HG02610 (cell line): ENCODE results near the gene RAE1.
A peak's percentile ranks its signal among the peaks of the same experiment; 100 is the strongest.

Experiments used
- ATAC-seq: cut with Tn5 transposase; IDR thresholded peaks from one replicate; pipeline ENCODE4 v1.9.1; 2021; ENCODE audit warnings: mild to moderate bottlenecking, moderate library complexity; ENCODE audit not compliant: unreplicated experiment

Gene RAE1

DNA sequence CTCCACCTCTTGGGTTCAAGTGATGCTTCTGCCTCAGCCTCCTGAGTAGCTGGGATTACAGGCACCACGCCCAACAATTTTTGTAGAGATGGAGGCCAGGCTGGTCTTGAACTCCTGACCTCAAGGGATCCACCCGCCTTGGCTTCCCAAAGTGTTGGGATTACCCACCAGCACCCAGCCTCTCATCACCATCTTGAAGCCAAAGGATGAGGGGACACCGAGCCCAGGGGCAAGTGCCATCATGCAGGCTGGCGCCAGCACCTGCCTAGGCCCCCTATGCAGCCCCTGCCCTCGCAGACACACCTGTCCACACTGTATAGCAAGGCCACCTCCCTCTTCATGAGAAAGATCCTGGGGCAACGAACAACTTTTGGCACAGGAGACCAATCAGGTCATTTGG is 34.9 kb downstream of the RAE1 start:
- no peak for ATAC-seq

DNA sequence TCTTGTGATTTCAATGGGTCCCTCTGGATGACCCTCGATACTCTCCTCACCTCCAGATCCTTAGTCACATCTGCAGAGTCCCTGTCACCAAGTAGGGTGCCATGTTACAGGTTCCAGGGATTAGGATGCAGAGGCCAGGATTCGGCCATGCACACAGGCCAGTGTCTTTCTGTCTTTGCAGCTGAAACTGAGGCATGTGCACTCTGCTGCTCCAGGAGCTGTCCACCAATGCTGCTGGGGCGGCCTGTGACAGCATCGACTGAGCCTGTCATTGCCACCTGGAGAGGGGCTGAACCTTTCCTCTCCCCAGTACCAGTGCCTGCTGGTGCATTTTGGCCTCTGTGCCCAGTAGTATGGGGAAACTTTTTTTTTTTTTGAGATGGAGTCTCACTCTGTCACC is 35.7 kb downstream of the RAE1 start:
- ATAC-seq, result no peak

DNA sequence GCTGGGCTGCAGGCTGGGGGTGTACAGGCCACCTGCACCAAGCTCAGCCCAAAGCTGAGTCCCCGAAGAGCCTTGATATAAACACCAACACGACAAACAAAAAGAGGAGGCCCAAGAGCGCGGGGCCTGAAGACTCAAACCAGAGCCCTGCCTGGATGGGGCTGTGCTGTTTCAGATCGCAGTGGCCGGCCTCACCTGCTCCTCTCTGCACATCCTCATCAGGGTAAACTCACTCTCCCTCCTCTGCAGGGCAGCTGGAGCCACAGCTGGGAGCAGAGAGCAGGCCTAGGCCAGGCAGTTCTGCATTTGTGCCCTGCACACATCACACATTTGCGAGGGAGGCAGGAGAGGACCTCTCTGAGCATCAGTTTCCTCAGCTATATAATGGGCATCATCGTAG is 36.4 kb downstream of the RAE1 start:
- ATAC-seq, result no peak

DNA sequence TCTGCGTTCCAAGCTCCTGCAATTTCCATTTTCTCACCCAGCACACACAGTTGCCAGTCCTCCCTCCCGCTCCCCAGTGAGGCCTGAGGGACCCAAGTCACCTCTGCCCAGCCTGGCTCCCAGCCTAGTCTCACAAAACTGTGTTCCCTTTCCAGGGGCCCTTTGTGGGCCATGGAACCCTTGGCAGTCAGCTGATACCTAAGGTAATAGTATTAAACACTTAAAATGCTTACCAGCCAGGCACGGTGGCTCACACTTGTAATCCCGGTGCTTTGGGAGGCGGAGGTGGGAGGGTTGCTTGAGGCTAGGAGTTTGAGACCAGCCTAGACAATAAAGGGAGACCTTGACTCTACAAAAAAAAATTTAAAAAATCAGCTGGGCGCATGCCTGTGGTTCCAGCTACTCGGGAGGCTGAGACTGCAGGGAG is 36.9 kb downstream of the RAE1 start:
- ATAC-seq, result no peak

DNA sequence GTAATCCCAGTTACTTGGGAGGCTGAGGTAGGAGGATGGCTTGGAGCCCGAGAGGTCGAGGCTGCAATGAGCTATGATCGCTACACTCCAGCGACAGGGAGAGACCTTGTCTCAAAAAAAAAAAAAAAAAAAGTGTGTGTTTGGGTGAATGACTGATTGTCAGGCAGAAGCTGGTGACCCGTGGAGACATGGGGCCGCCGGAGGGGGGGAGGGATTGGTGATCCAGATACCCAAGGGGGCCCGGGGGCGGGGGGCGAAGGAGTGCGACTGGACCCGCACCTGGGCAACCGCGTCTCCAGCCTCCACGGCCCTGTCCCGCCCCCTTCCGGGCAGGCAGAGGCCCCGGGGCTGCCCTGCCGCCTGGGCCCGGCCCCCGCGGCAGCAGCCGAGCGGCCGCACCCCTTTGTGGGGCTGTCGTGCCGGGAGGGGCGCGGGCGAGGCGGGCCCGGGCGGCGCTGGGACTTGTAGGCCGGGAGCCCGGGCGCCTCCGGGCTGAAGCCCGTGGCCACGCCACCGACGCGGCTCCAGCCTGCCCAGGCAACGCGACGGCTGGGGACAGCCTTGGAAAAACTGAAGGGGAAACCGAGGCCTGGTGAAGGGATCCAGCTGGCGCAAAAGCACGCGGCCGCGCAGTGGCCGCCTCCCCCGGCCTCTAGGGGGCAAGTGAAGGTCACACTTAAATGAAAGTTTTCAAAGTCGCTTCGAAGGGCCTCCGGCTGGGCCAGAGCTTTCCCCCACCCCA is 38.1 kb downstream of the RAE1 start:
- ATAC-seq, result no peak

DNA sequence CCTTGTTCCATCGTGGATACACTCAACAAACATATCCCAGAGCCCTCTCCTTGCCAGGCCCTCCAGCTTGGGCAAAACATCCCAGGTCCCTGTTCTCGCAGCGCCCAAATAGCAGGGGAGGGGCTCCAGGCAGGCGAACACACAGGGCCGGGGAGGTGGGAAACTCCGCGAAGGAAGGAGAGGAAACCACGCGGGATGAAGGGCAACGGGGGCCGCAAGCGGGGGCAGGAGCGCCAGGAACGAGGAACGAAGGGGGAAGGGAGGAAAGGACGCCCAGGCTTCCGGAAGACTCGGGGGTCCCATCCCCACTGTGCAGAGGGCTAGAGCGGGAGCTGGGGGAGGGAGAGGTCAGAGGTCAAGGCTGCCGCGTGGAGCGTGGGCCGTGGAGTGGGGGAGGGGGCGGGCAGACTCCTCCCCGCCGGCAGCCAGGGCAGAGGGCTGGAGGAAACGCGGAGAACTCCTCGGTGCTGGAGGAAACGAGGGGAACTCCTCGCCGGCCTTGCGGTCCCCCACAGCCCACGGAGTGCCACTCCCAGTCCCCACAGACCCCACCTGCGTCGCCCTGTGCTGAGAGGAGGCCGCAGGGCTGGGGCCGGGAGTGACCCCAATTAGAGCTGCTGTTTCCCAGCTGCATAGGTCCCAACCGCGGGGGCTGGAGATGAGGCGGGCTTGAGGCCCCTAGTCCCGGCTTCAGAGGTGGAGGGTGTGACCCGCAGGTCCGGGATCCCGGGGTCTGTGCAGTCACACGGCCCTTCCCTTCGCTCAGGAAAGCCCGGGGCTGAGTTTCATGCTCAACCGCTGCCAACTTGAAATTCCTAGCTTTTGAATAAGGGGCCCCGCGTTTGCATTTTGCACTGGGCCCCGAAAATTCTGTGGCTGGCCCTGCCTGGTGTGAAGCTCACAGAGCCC is 38.9 kb downstream of the RAE1 start:
- ATAC-seq, result no peak

DNA sequence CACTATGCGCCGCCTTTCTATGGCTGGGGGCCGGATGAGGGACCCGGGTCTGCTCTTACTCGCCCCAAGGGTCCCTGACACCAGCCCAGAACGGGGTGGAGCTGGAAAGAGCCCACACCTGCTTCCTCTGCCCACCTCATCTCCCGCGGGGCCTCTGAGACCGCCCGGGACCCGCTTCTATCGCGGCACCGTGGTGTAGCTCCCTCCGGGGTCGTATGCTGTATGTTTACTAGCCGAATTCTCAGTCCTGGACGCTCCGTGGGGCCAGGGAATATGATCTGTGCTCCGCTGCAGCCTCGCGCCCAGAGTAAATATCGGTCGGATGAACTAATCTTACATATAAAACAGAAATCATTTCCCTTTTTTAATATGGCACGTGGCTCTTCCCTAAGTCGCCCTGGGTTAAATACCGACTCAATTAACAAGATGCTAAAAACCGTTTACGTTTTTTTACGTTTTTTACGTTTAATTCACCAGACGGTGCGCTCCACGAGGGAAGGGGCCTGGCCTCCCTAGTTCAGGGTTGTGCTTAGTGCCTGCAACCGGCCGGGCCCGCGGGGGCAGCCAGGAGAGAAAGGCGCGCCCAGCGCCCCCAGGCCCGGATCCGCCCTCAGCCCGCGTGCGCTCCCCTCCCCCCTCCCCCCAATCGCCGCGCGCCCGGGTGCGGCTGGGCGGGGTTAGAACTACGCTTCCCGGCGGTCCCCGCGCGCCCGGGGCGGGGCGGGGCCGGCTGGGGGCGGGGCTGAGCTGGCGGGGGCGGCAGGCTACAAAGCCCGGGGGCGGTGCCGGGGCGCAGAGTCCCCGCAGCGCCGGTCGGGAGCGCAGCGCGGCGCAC is 39.8 kb downstream of the RAE1 start, which contains the start of gene RBM38:
RBM38 (plus strand) TSS at position 793 of the 835 bp plus-strand sequence. CDS start 186 bp downstream, outside the sequence.
- ATAC-seq, result peak; percentile 48

DNA sequence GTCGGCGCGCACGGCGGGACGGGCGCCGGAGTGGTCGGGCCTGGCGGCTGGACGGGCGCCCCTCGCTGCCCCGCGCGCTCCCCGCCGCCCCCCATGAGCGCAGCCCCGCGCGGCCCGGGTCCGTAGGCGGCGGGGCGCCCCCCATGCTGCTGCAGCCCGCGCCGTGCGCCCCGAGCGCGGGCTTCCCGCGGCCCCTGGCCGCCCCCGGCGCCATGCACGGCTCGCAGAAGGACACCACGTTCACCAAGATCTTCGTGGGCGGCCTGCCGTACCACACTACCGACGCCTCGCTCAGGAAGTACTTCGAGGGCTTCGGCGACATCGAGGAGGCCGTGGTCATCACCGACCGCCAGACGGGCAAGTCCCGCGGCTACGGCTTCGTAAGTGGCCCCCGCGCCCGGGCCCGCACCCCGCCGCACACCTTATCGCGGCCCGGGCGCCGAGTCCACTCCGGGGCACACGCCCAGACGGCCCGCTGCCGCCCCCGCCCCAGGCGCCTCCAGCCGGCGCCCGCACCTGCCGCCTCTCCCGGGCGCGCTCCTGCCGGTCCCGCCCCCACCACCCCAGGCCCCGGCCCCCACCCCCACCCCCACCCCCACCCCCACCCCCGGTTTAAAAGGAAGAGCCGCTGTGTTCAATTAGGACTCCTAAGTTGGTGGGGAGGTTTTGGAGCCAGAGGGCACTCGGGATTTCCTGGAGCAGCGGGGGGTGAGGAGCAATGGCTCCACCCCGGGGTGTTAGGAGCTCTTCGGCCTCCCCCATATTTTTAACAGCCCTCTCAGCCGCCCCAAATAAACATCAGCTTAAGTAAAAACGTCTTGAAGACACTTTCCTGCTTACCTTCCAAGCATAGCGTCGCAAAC is 40.6 kb downstream of the RAE1 start:
- peak; percentile 2 for ATAC-seq

DNA sequence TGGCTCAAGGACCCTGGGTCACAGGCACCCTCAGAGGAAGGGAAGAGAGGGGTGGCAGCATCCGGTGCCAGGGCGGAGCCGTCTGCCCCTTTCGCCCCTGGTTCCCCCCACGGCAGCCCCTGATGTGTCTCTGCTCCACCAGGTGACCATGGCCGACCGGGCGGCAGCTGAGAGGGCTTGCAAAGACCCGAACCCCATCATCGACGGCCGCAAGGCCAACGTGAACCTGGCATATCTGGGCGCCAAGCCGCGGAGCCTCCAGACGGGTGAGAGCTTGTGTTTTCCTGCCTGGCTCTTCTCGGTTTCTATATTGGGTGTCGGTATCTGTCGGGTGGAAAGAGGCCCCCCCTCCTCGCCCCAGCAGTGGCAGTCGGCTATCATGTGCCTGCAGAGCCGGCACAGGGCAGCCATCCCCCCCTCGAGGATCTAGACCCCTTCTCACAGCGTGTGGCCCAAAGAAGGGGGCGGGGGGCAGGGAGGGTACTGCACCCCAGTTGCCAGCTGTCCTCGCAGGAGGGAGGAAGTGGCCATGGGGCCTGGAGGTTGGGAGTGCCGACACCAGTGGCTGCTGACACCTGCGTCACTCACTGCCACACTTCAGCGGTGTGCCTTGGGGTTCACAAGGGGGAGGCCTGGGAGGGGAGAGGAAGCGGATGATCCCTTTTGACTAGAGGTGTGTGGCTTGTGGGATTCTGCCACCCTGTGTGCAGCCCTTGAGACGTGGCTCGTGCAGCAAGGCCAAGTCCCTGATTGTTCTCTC is 41.6 kb downstream of the RAE1 start:
- no peak for ATAC-seq

DNA sequence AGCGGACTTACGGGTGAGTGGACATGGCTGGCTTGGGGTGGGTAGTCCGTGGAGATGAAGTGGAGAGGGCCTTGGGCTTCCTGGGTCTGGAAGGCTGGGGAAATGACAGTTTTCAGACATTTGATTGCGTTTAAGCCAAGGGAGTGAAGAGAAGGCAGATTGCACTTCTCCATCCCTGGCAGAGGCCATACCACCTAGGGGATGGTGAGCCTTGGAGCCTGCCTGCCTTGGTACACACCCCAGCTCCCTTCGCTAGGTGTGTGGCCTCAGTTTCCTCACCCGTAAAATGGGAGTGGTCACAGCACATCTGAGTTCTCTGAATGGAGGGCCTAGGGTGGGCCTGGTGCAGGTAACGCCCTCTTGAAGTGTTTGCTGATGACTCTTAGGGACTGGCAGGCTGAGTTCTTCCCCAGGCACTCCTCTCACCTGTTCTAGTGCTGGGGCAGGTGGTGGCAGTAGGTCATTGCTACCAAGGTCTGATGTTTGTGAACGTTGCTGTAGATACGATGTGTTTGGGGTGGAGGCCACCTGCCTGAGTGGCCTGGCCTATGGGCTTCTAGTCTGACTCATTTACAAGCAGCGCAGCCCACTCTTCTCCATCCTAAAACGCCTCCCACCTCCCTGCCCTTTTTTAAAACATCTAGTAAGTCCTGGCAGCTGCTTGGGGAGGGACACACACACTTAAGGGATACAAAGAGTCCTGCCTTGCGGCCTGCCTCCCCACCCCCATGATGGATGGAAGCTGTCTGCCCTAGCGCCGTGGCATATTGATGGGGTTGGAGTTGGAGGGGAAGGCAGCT is 42.5 kb downstream of the RAE1 start:
- ATAC-seq, result no peak

DNA sequence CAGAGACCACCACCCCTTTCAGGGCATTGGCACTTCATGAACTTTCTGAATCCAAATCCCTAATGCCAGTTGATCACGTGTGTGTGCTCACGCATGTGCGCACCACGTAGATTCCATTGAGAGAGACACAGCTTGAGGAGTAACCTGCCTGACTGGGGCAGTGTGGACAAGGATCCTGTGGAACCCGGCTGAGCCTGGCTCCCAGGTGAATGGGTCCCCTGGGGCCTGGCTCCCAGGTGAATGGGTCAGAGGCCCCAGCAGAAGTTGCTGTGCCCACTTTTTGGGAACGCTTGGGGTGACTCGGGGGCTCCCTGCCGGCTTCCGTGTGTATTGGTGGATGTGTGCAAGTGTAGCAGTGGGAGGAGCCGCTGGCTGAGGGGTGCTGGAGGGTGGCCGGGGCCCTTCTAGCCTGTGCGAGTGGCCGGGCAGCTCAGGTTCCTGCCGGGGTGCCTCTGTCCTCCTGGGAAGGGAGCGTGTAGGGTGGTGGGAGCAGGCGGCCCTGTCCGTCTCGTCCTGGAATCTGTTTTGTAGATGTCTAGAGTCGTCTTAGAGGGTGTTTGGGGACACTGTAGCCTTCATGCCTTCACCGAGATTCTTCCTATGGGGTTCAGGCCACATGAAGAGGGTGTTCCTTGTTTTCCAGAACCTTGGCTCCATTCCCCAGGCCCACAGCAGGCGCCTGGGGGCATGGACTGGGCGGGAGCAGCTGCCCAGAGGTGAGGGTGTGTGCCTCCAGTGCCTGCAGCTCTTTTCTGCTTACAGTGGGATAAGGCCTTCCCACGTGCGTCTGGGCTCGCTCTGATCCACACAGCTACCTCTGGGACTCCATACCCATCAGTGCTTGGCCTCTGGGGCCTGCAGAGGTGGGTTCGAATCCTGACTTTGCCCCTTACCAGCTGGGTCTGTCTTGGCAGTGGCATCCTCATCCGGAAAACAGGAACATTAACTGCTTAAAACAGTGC is 43.3 kb downstream of the RAE1 start:
- no peak for ATAC-seq

DNA sequence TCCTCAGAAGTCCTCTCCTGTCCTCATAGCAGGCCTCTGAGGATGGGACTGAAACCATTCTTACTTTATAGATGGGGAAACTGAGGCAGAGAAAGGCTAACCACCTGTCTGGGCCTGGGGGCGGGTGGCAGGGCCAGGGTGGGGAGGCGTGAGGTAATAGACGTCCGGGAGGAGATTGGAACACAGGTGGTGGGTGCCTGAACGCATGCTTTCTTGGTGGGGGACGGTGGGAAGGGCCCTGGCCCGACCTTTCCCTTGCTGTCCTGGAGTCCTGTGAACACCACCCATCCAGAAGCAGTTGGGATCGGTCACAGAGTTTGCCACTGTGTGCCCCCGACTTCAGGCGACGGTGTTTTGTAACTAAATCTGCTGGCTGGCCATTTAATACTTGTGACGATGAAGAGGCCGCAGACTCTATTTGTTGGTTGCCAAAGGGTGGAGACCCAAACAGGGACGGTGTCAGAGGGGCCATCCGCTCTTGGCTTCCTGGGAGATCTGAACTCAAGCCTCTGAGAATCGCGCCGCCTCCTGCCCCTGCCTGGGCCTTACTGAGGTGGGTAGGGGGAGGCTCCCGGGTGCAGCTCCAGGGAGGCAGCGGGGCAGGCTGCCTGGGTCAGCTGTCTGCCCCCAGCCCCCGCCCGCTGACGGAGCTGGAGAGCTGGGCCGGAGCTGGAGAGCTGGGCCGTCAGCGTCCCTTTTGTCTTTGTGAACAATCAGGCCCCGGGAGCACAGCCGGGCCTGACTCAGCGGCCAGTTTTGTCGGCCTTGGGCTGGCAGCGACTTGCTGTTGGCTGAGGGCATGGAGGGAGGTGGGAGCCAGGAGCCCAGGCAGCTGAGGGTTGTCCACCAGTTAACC is 44.3 kb downstream of the RAE1 start:
- no peak for ATAC-seq

DNA sequence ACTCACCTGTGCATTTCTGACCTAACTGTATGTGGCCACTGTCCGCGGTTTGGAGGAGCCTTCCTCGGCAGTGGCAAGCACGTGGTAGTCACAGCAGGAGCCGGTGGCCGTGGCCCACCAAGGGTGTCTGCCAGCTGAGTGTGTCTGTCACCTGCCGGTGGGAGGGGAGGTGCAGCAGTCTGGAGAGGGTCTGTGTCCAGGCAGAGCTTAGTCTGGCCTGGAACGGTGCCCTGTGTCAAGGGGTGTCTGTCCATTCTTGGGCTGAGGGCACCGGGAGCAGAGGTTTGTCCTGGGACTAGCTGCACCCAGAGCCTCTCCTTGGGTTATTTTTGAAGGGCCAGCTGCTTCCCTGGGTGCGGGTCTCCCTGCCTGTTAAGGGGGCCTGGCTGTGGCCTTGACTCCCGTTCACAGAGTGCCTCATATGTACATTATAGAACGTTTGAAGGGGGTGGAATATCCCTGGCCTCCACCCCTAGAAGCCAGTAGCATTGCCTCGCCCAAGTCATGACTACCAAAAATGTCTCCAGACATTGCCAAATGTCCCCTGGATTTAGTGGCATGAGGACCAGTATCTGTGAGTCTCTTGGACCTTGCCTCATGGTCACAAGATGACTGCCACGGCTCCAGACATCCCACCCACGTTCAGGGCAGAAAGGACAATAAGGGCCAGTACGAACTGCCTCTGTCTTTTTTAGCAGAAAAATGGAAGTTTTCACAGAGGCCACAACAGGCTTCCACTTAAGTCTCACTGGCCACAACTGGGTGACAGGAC is 45.3 kb downstream of the RAE1 start:
- no peak for ATAC-seq

DNA sequence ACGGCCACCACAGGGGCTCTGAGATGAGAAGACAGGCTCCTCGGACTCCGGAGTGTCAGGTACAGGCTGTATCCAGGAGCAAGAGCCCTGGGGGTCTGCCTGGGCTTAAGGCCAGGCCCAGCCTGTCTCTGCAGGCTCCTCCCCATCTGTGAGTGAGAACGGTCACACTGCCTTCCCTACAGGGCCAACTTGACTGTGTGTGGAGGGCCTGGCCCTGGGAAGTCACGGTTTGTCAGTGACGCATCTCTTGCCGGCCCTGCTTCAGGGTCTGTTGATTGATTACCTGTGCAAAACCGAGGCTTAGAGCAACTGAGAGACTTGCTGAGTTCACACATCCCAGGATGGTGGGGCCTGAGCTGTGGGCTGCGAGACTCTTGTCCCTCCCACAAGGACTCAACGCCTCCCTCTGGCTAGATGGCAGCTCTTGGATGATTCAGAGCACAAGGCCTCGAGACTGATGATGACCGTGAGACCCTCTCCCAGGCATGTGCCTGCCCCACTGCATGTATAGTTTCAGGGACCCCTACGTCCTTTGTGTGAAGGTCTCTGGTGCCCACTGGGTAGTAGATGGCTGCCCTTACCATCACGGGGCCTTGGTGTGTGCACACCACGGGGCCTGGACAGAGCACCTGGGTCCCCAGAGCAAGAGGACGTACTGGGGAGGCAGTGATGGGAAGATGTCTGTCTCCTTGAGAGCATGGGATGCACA is 46.1 kb downstream of the RAE1 start:
- no peak for ATAC-seq

DNA sequence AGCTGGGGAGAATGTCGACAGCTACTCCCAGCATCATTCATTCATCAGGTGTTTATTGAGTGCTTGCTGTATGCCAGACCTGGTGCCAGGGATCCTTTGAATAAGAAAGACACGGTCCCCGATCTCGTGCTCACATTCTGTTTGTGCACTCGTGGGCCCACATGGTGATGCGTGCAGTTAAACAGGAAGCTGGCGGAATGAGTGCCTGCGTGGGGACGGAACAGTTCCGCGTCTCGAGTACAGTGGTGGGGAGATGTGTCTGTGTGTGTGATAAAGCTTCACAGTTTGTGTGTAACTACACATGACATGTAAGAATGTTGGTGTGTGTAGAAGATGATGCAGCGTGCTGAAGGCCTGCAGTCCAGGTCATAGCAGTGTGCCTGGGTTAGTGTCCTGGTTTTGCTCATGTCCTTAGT is 46.6 kb downstream of the RAE1 start:
- peak; percentile 1 for ATAC-seq
